GM19035 (cell line): ENCODE results near the gene HMBS.
"Not testable (repeated sequence)": the region's sequence is repeated elsewhere in the genome, so short reads cannot be mapped to it uniquely, and the experiment has no call there.

Experiments
- ATAC-seq: cut with Tn5 transposase; IDR thresholded peaks from one replicate; pipeline ENCODE4 v1.9.1; 2021; ENCODE audit not compliant: unreplicated experiment

The HMBS gene

GRCh38 chr11:119084663-119085436 lies at the start of gene HMBS:
HMBS (plus strand) TSS chr11:119084881; CDS start chr11:119085034, 153 bp downstream.
- ATAC-seq: peak; percentile 91

- no peak for ATAC-seq
These were observed 45.8 kb upstream of the HMBS start for GRCh38 chr11:119038884-119039283.

GRCh38 chr11:119039471-119039870 lies 45.2 kb upstream of the HMBS start:
- ATAC-seq: not testable (repeated sequence)

GRCh38 chr11:119041821-119042514 lies 42.7 kb upstream of the HMBS start:
- no peak for ATAC-seq

GRCh38 chr11:119042927-119043326 lies 41.8 kb upstream of the HMBS start:
- no peak for ATAC-seq

- no peak for ATAC-seq
These were observed 40.0 kb upstream of the HMBS start for GRCh38 chr11:119044708-119045107.

- ATAC-seq: no peak
These were observed 38.2 kb upstream of the HMBS start for GRCh38 chr11:119046489-119046888.

GRCh38 chr11:119047205-119047604 lies 37.5 kb upstream of the HMBS start:
- no peak for ATAC-seq

GRCh38 chr11:119048644-119049043 lies 36.0 kb upstream of the HMBS start:
- no peak for ATAC-seq

GRCh38 chr11:119049081-119049480 lies 35.6 kb upstream of the HMBS start:
- ATAC-seq: no peak

- ATAC-seq: peak; percentile 48
These were observed 33.1 kb upstream of the HMBS start for GRCh38 chr11:119051440-119052162.

GRCh38 chr11:119052163-119052814 lies 32.4 kb upstream of the HMBS start:
- ATAC-seq: no peak

- no peak for ATAC-seq
These were observed 30.3 kb upstream of the HMBS start for GRCh38 chr11:119054418-119054817.

- ATAC-seq: no peak
These were observed 28.8 kb upstream of the HMBS start for GRCh38 chr11:119055901-119056300.

- peak; percentile 21 for ATAC-seq
These were observed 28.2 kb upstream of the HMBS start for GRCh38 chr11:119056421-119056999.

GRCh38 chr11:119057000-119057769 lies 27.5 kb upstream of the HMBS start, which contains the start of gene HYOU1:
HYOU1 (minus strand) TSS chr11:119057205; CDS start chr11:119056160, 1,045 bp downstream.
- ATAC-seq: peak; percentile 88

- ATAC-seq: not testable (repeated sequence)
These were observed 25.6 kb upstream of the HMBS start for GRCh38 chr11:119059128-119059527.

- no peak for ATAC-seq
These were observed 23.4 kb upstream of the HMBS start for GRCh38 chr11:119061256-119061655.

- ATAC-seq: no peak
These were observed 21.9 kb upstream of the HMBS start for GRCh38 chr11:119062779-119063178.

GRCh38 chr11:119065369-119065768 lies 19.3 kb upstream of the HMBS start:
- ATAC-seq: no peak
